Stimulated activated CD8-positive, alpha-beta memory T cell treated with anti-CD3 and anti-CD28 coated beads, Interleukin-4, amount 100 ng/mL, for 48 hours (primary cell): ENCODE data around the gene TRIL.

Experiments used
- DNase-seq: peaks from one replicate; pipeline ENCODE4 v3.0.0-alpha.2; 2020

The TRIL gene

DNA sequence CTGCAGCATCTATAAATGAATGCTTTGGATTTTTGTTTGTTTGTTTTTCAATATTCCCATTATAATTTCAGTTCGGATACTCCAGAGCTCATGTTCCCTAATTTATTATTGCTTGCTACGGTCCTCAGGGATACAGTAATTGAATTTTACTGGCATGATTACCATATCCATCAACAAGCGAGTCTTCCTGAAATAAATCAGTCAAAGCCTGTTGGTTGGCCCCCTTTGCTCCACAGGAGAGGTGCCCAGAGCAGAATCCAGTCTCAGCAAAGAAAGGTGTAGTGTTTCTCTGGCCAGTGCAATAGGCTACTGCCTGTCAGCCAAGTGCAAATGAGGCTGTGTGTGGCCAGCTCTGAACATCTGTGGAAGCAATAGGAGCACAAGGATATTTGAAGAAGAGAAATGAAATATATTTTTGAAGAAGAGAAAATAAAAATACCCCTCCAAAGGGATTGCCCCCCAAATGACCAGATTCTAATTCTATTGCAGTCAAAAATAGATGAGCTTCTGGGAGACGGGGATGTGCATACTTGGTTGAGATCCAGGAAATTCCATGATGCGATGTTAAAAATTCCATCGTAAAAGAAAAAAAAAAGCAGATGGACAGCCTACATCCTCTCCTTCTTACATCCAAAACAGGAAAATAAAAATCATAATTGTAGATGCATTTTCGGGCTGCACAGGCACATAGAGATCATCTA is 18.1 kb downstream of the TRIL start:
- no peak for DNase-seq

DNA sequence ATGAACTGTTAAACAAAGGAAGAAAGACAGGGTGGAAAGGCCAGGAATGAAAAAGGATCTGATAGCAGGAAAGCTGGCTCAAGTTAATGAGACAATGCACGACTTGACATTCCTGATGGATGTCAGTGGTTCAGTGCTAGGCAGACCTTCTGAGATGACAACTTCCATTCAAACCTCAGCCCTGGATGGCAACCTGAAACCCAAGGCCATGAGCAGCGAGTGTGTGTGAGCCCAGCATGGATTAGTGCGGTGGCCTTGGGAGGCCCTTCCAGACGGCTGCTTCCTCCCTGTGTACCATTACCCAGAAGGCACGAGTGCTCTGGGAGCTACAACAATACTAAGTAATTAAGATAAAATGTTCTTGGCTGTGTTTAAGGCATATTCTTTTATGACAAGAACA is 18.8 kb downstream of the TRIL start:
- no peak for DNase-seq

DNA sequence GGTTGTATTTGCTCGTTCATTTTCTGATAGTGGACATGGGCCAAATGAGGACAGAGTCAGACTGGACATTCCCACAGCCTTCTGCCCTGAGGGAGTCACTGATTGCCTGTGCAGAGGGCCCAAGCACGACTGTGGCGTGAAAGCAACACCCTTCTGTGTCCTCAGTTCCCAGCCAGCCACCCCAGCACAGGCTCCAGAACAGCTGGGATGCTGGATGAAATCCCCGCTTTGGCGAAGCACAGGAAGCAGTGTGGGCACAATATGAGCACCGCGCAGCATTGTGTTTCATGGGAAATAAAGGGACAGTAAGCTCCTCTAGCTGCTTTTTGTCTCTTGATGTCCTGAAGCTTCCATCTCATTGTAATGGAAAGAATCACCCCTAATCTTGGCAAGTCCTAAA is 20.5 kb downstream of the TRIL start:
- no peak for DNase-seq

DNA sequence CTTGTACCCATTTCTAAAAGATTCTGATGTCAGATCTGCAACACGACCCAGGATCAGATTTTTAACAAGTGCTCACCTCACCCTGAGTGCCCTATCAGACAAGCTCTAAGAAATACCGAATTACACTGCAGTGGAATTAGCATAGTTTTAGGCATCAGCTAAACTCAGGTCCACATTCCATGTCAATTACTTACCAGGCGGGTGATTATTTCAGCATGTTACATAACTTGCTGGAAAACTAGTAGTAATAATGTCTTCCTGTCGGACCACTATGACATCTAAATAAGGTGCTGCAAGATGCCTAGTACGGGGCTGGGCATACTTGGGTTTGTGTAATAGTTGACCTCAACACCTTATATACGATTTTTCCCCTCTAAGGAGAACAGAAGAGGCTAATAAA is 21.0 kb downstream of the TRIL start:
- DNase-seq: no peak

DNA sequence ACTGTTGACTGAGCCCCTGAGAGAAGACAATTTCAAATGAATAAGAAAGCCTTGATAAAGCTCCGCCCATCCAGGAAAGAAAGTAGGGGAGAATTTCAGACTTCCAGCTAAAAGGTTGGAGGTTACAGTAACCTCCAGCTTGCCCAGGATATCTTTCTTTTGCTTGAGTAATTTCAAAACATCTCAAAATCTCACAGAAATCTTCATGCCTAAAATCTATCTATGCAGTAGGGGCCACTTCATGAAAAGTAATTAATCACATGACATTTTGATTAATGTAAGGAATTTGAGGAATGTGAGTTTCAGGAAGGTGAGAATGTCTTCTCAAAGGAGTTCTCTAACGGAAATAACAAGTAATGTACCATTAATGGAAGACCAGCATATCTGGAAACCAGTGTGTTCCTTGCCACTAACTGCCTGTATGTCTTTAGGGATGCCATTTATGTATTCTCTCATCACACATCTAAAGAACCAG is 24.2 kb downstream of the TRIL start:
- DNase-seq: no peak

DNA sequence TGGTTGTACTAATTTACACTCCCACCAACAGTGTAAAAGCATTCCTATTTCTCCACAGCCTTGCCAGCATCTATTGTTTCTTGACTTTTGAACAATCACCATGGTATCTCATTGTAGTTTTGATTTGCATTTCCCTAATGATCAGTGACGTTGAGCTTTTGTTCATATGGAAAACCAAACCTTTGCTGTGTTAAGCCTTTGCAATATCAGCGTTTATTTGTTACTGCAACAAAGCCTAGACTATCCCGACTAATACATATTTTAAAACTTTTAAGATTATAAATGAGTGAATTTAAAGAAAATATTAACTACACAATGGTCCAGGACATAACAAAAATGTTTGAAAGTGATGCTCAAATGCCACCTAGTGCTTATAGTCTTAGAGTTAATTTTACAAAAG is 26.6 kb downstream of the TRIL start:
- no peak for DNase-seq

DNA sequence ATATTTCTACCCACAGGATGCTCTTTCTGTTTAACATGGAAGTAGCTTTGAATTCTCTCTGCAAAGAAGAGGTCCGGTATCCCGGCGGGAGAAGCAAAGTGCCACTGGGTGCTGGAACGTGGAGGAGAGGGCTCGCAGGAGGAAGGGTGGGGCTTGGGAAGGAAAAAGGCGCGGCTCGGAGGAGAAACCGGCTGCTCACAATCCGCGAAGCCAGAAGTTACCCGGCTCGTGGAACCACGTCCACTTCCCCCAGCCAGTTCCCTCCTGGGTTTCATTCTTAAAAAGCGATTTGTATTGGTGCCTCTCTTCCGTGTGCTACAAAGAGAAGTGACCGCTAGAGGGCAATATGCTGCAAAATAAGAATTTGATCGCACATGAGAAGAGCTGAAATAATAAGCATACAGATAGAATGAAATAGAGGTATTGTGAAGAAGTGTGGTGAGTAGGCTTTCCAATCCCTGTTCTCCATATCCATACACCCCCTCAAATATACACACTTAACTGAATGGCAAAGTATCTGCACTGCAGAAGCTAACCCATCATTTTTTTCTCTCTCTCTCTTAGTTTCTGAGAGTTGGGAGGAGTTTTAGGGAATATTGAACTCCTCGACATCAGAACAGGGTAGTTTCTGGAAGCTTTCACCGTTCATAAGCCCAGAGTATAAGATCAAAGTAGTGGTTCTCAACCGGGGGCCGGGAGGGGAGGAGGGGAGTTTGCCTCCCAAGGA is 31.1 kb downstream of the TRIL start:
- peak; percentile 49 for DNase-seq

DNA sequence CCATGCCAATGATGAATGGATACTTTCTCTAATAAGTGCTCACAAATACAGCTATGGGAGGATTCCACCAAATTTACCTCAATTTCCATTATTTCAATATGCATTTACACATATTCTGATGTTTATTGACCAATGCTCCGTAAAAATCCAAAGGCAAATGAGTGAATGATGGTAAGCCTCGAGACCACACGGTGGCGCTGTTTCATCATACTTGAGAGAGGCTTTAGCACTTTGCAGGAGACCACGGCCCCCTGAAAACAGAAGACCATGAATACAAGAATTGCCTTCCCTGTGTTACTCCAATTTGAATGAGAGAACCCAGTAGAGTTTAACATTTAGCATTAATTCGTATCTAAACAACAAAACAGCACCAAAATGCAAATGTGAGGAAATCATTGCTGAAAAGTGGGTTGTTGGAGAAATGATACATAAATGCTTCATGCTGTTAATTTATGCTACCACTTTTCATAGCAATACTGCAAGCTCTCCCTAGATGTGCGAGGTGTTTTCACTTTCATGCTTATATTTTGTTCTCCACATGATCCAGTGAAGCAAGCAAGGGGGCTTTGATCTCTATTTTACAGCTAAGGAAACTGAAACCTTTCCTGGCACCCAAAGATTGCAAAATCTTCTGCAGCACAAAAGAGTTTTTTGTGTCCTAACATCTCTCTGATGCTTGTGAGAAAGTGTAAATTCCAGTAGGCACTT is 35.4 kb downstream of the TRIL start:
- peak; percentile 78 for DNase-seq

DNA sequence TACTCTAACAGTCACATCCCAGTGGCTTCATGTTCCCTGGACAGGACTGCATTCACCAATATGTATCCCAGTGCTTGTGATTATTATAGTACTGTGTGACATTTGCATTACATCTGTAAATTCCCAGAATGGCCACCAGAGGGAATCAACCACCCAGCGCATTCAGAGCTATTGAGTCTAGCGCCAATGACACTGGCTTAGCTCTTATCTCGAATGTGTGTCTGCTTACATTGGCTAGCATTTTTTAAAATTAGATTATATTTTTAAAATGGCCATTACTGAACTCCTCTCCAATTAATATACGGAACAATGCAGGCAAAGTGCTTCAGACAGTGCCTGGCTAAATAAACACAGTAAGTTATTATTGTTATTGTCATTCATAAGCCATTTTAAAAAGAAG is 36.3 kb downstream of the TRIL start:
- peak; percentile 39 for DNase-seq

DNA sequence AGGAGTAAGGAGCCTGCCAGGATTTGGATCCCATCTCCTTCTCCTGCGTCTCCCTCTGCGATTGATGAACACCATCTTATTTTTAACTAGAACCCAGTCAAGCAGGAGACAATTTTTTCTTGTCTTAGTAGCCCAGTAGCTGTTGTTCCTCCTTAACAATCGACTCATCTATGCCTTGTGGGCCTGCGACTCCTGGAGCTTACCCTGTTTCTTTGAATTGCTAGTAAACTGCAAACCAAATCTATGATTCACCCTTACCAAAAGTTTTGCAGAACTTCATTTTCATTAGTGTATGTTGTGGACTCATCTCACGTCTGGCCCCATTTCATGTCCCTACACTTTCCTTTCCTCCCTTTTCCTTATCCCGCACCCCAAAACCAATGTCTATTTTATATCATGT is 37.7 kb downstream of the TRIL start:
- DNase-seq: no peak

DNA sequence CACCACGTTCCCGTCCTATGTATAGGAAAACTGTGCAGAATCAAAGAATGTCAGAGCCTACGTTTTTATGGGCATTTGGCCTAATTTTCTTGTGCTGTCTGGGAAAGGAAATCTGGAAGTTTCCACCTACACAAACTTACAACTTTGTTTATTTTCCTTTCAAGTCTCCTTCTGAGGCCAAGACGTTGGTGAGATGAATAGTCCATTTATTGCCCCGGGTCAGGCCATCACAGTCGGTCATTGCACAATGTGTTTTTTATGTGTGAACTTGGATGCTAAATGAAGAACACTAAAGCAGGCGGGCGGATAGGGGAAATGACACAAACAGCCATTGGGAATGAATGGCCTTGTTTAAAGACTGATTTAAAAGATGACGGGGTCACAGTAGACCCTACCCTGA is 38.6 kb downstream of the TRIL start:
- DNase-seq: no peak

DNA sequence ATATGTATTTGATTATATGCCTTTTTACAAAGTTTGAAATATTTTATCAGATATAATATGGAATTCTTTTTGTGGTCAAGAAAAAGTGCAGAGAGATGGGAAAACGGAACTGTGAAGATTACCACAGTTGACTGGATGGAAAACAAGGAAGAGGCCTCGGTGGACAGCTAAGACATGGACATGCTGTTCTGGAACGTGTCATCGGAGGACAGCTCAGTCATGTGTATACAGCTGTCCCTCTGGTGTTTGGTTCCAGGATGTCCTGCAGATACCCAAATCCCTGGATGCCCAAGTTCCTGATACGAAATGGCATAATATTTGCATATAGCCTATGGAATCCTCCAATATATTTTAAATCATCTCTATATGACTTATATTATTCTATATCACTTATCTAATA is 49.4 kb downstream of the TRIL start:
- DNase-seq: no peak

DNA sequence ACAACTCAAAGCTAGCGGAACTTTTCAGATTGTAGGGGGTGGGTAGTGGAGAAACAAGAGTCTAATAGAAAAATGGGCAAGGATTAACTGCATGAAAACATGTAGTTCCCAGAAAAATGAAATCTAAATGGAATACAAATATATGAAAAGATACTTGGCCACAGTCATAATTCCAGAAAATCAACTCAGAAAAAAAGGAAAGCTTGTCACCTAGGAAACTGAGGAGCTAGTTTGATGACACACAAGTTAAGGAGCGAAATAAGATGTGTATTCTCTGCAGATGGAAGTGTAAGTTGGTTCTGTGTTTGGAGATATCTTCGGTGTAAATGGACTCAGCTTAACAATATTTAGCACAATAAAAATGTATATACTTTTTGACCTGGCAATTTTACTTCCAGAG is 52.7 kb downstream of the TRIL start:
- no peak for DNase-seq

DNA sequence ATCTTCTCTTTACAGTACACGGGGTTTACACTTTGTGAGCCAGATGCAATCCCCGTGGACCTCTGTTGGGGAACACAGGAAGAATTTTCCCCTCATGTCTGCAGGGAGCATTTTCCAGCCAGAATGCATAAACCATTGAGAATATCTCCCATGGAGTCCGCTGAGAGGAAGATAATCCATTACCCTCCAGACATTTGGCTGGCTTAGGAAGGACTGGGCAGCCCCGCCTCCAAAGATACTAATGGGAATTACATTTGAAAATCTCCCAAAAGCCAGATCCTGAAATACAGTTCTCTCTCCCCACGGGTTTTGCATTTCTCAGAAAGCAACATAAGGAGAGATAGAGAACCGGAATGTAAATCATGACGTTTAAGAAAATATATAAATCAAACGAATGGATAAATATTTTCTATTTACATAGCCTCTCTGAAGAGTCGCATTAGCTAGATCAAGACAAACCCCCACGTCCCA is 53.5 kb downstream of the TRIL start:
- DNase-seq: no peak

DNA sequence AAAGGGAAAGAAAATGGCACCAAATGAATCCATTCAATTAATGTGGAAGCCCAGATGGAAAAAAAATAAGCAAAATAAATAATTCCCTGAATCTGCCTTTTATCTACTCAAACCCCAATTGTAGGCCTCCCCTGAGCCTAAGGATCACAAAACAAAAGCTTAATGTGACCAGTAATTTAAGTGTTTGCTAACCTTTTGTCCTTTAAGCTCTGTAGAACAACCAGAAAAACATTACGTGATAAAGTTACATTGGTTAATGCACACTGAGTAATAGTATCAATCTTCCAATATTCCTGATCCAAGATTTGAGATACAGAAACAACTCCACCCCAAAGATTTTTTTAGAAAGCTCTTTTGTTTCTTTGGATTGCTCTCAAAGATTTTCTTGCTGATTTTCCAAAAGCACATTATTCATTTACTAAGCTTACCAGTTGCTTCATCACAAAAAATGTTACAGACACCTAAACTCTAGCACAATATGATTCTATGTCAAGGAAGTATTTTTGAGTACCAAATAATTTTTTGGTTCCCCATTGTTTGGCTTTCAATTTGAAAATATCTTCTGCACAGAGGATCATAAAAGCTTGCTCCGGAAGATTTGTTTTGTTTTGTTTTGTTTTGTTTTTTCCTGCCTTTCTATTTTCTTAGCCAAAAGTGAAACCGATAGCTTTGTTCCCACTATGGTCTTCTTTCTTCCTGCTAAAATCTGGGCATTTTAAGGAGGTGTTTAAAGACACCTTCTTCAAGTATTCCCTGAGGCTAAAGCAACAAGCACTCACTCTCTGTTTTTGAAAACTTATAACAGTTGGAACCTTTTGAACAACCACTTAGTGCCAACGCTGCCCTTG is 54.2 kb downstream of the TRIL start:
- no peak for DNase-seq
